ENCODE results near the gene MCUB.
A peak's percentile ranks its signal among the peaks of the same experiment; 100 is the strongest.

The MCUB gene

DNA sequence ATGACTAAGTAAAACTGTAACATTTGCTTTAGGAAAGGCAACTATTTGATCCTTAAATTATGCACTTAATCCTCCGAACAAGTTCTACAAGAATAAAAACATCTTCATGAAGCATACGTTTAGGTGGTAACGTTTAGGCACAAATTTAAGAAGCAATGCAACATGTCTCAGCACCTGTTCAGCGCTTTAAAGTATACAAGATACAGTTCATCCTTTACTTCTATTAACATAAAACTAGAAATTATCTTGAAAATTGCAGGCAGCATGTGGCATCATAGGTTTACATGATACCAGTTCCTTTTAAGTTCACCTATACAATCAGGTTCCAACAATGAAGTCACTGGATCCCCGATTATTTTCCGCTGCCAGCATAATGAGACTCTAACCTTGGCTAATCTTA is 168.3 kb downstream of the MCUB start:
- DNase-seq (ENCODE audit: low read depth in 1 of 2, low spot score in 1 of 2): no peak

DNA sequence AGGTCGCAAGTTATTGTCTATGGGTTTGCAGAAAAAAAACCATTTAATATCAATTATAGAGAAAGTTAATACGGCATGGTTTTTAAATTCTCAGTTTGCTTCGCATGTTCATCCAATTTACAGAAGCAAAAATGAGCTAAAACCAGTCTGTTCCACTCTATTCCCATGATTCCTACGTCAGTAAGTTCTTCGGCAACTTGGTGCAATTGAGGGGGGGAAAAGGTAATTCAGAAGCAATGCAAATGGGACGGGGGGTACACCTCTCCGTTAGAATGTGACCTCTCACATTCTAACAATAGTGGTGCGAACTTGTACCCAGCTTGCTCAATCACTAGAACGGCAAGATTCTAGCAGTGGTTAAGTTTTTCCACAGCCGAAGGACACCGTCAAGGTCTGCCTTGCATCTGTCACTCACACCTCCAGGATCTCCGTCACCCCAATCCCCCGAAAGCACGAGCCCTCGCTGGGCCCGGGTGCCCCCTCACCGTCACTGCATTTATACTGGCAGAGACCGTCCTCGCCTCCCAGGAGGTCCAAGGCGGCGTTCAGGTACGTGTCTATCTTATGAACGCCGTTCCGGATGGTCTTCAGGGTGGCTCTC is 169.2 kb downstream of the MCUB start:
- no peak for DNase-seq (ENCODE audit: low read depth in 1 of 2, low spot score in 1 of 2)

DNA sequence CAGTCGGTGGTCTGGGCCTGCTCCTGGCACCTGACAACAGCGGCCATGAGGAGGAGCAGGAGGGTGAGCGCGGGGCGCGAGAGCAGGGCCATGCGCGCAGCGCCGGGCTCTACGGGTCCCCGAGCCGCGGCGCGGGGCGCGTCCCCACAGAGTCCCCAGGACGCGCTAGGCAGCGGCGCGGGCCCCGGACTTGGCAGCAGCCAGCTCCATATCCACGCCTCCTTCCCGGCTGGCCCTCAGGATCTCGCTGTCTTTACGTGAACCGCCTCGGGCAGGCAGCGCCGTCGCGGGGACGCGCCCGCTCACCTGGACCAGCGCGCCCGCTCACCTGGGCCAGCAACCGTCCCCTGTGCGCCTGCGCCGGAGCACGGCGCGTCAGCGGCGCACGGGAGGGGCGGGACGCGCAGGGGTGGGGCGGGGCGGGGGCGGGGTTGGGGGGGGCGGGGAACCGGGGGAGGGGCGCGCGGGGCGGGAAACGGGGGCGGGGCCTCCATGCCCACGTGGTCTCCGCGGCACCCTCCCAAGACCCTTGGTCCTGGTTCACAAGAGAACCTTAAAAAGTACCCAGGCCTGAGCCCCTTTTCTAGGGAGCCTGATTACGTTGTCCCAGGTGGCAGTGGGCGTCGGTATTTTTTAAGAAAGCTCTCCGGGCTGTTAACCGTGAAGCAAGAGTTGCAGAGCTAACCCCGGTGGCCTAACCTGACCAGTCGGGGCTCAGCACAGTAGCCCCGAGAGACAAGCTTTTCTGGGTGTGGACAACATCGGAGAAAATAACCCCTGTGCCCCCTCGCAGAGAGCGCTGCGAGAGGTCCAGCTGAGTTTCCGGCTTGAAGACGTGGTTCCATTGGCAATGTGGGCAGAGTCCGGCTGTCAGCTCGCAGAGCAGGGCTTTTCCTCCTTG is 169.9 kb downstream of the MCUB start, which contains the start of gene PLA2G12A:
Gene PLA2G12A, minus strand, starts transcription at position 353 of the 901 bp plus-strand sequence. Its CDS starts 261 bp downstream, at position 92.
- peak; percentile 58 to 76 for DNase-seq (ENCODE audit: low read depth in 1 of 2, low spot score in 1 of 2)

DNA sequence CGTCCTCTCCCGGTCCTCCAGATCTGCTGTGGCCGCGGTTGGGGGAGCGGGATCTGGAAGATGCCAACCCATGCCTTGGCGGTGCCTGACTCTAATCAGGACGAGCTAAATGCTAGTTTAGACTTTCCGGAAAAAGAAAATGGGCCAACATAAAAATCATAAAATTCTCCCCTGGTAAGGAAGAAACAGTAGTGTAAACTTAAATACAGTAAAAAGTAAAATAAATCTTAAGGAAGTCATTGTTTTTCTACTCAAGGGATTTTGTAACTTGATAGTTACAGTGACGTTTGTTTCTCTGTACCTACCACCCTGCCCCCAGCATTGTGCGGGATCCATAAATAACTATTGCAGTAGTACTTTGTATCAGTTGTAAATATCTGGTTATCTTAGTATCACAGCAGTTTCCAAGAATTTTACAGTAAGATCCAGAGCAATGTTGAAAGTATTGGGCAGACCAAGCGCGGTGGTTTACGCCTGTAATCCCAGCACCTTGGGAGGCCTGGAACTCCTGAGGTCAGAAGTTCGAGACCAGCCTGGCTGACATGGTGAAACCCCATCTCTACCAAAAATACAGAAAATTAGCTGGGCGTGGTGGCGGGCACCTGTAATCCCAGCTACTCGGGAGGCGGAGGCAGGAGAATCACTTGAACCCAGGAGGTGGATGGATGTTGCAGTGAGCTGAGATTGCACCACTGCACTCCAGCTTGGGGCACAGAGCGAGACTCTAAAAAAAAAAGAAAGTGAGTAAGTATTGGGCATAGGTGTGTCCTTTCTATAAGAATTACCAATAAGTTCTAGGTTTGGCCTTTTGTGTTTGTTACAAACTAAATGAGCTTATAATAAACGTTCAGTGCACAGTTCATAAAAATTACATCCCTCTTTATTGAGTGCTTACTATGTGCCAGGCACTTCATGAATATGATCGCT is 170.8 kb downstream of the MCUB start:
- no peak for DNase-seq (ENCODE audit: low read depth in 1 of 2, low spot score in 1 of 2)

DNA sequence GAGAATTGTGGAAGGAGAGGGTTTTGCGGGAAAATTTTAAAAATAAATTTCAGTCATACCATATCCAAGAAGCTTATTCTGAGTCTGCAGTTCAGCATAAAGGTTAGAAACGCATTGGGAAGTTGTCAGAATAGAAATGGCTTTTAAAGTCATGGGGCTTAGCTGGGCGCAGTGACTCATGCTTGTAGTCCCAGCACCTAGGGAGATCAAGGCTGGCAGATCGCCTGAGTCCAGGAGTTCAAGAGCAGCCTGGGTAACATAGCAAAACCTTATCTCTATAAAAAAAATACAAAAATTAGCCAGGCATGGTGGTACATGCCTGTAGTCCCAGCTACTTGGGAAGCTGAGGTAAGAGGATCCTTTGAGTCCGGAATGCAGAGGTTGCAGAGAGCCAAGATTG is 173.7 kb downstream of the MCUB start:
- no peak for DNase-seq (ENCODE audit: low read depth in 1 of 2, low spot score in 1 of 2)

DNA sequence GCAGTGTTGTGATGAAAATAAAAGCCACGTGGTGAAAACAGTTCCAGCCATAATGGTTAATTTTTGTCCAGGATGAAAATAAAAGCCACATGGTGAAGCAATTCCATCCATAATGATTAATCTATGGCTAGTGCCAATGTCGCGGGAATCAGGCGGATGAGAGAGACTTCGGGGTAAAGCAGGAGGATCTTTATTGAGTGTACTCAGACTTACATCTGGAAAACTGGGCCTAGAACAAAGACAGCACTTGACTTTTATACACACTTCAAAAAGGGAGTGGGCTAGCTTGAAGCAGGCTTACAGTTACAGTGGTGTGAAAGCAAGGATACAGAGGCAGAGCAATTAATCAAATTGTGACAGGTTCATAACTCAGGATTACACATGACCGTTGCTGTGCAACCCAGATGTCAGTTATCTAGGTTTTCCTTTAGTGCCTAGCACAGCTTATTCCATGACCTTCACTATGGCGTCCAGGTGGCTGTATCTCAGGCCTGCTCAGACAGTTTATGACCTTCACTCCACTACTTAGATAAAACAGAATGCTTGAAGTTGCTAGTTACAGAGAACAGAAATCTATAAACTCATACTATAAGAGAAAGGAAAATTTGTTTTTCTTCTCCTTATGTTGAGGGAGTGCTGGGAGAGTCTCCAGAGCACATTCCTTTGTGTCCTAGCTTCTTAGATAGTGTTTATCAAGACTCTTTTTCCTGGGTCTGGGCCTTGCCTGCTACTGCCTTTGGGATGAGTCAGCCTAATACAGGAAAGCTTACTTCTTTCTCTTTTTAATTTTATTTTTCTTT is 175.7 kb downstream of the MCUB start:
- no peak for DNase-seq (ENCODE audit: low read depth in 1 of 2, low spot score in 1 of 2)
